NCI-H1694 (cell line): ENCODE data around the gene PLIN3.
A peak's percentile ranks its signal among the peaks of the same experiment; 100 is the strongest.
"Not testable (repeated sequence)": the region's sequence is repeated elsewhere in the genome, so short reads cannot be mapped to it uniquely, and the experiment has no call there.

Source experiments
- DNase-seq: peaks from one replicate; lab custom pipeline; 2025; lab: John Stamatoyannopoulos, UW

PLIN3 gene

GRCh38 chr19:4811328-4812131 is 55.9 kb downstream of the PLIN3 start:
- peak; percentile 7 for DNase-seq

- DNase-seq: no peak
These were observed 60.3 kb downstream of the PLIN3 start for GRCh38 chr19:4807188-4807587.

GRCh38 chr19:4806384-4806783 is 61.1 kb downstream of the PLIN3 start:
- DNase-seq: no peak

GRCh38 chr19:4805140-4805539 is 62.3 kb downstream of the PLIN3 start:
- not testable (repeated sequence) for DNase-seq

GRCh38 chr19:4803736-4804695 is 63.5 kb downstream of the PLIN3 start:
- peak; percentile 15 for DNase-seq

- DNase-seq: no peak
These were observed 64.8 kb downstream of the PLIN3 start for GRCh38 chr19:4802711-4803110.

GRCh38 chr19:4801085-4801619 is 66.3 kb downstream of the PLIN3 start:
- DNase-seq: no peak

- DNase-seq: no peak
These were observed 66.8 kb downstream of the PLIN3 start for GRCh38 chr19:4800591-4801081.

GRCh38 chr19:4795400-4795799 is 72.1 kb downstream of the PLIN3 start:
- no peak for DNase-seq

- DNase-seq: no peak
These were observed 72.5 kb downstream of the PLIN3 start for GRCh38 chr19:4794971-4795370.

GRCh38 chr19:4793278-4793677 is 74.2 kb downstream of the PLIN3 start:
- not testable (repeated sequence) for DNase-seq

GRCh38 chr19:4792866-4793195 is 74.6 kb downstream of the PLIN3 start:
- not testable (repeated sequence) for DNase-seq

- DNase-seq: not testable (repeated sequence)
These were observed 75.2 kb downstream of the PLIN3 start for GRCh38 chr19:4792019-4792865.

GRCh38 chr19:4791183-4792018 is 76.1 kb downstream of the PLIN3 start, which contains the start of gene FEM1A:
Gene FEM1A (plus strand): TSS chr19:4791734. CDS start chr19:4791855, 121 bp downstream.
- peak; percentile 92 for DNase-seq
